Measurements from ENCODE around the gene TRIM74. TPM values are rescaled to one million over a fixed set of nuclear protein-coding genes. Genes with fewer than 3 reads are reported as not detected.
A peak's percentile ranks its signal among the peaks of the same experiment; 100 is the strongest.
"Not testable (repeated sequence)": the region's sequence is repeated elsewhere in the genome, so short reads cannot be mapped to it uniquely, and the experiment has no call there.

TRIM74 gene
- total RNA-seq, 1 donor from 2014 or later, result not detected

DNA sequence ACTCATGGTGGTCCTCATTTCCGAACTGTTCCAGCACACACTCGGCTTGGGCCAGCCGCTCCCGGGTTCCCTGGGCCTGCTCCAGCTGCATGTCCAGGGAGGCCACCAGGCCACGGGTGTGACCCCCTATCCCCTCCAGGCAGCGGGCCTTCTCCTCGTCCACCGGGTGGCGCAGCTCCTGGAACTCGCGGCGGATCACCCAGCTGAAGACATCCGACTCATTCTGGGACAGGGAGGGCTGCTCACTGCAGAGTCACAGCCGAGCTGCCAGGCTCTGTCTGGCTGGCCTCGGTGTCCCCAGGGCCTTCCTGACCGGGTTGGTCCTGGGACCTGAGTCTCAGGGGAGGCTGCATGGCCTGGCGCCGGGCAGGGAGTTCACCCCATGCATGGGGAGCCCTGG lies 9.2 kb downstream of the TRIM74 start:
- DNase-seq (ENCODE audit: low spot score), result not testable (repeated sequence)

DNA sequence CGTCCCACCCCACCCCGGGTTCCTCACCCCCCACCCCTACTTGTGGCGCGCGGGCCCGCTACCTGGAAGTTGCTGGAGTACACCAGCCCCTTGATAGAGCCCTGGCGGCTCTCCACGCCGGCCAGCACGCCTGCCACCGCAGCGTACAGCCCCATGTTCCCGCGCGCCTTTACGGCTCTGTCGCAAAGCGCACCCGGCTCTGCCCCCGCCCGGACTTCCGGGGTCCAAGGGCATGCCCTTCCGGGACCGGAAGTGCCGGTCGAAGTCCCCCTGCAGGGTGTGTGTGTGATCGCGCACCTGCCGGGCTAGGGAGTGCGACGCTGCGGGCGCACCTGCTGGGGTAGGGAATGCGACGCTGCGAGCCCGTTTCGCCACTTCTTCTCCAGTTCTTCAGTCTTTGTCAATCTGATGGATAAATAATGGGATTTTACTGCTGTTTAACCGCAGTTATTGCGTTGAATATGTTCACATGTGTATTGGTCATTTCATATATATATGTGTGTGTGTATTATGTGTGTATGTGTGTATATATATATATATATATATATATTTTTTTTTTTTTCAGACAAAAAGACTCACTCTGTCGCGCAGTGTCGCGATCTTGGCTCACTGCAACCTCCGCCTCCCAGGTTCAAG lies 14.6 kb downstream of the TRIM74 start:
- DNase-seq (ENCODE audit: low spot score), result not testable (repeated sequence)

DNA sequence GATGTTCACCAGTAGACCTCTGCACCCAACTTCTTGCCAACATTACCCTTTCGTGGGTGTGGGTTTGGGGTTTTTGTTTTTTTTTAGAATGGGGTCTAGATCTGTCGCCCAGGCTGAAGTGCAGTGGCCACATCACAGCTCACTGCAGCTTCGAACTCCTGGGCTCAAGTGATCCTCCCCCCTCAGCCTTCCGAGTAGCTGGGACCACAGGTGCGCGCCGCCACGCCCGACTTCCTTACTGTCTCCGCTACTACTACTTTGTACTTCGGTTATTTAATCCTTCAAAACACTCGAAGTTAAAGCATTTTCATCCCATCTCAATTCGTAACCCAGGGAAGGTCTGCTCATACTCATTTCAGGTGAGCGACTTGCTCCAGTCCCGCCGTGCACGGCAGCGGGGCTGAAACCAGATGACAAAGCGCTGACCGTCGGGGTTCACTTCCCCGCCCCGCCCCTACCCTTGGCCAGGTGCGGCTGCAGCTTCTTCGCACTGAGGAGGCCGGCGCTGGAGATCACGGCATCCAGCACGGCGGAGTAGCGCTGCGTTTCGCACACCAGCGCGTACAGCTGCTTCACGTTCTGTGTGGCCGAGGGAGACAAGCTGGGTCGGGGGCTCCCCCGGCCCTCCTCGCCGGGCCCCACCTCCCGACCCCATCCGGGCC lies 15.2 kb downstream of the TRIM74 start:
- not testable (repeated sequence) for DNase-seq (ENCODE audit: low spot score)

DNA sequence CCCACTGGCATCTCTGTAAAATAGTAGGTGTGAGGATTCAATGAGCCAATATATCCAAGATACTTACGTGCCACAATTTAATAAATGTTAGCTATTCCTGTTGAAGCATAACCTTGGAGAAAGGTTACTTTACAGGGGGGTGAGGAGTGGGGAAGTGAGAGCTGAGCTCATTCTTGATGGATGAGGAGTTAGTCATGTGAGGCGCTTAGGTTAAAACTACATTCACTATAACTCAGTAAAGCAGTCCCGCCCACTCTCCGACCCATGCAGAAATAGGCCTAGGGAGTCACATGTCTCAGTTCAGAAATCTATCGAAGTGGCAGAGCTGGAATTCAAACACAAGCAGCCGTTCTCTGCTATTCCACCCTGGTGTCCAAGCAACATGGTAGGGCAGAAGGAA lies 18.8 kb downstream of the TRIM74 start:
- DNase-seq (ENCODE audit: low spot score), result not testable (repeated sequence)

DNA sequence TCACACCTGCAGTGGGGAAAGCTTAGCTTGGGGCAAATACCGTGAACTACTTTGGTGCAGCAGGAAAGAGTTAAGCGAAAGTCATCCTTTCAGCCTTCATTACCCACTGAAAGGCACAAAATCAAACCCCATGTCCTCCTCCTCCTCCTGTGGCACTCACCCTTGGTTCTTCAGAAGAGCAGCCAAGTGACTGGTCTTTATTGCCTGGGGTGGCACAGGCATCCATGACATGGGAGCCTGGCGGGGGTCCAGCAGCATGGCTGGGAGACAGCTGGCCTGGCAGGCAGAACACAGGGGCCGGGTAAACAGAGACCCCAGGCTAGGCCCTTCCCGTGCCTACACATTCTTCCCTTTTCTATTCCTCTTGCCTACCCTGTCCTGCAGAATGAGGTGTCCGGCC lies 19.6 kb downstream of the TRIM74 start:
- DNase-seq (ENCODE audit: low spot score), result not testable (repeated sequence)

DNA sequence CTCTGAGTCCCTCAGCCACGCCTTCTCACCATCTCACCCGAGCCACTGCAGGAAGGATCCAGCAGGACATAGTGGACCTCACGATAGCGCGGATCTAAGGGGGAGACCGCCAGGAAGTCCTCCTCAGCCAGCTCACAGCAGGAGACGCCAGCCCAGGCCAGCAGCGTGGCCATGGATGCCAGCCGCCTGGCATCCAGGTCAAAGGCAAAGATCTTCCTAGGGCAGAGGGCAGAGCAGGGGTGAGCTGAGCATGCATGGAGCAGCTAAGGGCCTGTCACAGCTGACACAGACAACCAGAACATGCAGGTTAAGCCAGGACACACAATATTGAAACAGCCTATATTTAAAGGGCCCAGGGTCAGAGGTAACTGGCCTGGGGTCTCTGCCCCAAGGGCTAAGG lies 20.0 kb downstream of the TRIM74 start:
- DNase-seq (ENCODE audit: low spot score), result not testable (repeated sequence)

DNA sequence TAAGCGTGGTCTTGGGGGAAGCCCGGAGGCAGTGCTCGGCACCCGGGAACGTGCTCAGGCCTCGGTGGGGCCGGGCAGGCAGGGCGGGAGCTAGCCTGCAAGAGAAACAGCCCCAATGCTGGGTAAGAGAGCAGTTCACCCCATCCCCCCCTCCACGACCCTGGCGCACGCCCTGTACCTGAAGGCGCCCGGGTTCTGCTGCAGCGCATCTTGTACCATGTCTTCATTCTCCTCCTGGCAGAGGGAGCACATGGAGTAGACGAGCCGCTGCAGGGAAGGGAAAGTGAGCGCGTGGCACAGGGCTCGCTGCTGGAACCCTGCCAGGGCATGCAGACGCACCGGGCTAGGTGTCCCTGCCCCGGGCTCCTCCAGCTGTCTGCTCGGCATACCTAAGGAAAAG lies 20.6 kb downstream of the TRIM74 start:
- not testable (repeated sequence) for DNase-seq (ENCODE audit: low spot score)

DNA sequence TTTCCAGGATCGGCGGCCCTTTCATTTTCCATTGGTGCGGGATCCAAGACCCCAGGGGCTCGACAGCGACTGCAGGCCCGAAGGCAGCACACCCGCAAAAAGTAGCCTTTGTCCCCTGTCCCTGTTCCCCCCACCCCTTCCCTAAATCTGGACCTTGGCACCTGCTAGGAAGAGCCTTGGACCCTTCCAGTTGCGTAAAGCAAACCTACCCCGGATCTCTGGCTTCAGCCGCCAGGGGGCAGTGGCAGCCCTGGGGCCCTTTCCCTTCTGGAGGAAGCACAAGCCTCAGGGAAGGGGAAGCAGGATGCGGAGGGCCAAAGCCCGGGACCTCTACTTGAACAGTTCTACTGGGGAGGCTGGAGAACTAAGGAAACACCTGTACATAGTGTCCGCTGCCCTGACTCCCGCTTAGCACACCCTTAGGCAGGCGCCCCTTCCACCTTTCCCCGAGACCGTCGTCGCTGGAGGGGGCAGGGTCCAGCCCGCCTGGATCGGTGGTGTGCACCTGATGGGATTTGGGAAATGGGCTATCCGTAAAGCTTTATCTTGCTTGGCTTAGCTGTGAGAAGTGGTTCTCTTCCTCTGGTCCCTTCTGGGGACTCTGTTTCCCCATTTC lies 23.0 kb downstream of the TRIM74 start:
- DNase-seq (ENCODE audit: low spot score), result not testable (repeated sequence)

DNA sequence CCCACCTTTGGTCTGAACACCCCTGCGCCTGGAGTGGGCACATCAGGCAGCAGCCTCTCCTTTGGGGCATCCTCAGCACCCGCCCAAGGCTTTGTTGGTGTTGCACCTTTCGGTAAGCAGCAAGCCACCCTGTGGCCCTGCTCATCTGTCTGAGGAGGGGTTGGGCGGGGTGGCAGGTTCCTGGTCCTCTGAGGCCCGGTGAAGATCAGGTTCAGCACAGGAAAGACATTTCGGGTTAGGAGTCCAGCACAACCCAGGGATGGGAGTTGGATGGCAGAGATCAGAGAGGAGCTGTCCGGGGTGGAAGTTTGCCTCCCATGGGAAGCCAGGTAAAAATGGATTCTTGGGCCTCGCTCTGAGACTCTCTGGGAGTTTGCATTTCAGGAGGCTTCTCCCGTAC lies 23.7 kb downstream of the TRIM74 start:
- DNase-seq (ENCODE audit: low spot score), result not testable (repeated sequence)

DNA sequence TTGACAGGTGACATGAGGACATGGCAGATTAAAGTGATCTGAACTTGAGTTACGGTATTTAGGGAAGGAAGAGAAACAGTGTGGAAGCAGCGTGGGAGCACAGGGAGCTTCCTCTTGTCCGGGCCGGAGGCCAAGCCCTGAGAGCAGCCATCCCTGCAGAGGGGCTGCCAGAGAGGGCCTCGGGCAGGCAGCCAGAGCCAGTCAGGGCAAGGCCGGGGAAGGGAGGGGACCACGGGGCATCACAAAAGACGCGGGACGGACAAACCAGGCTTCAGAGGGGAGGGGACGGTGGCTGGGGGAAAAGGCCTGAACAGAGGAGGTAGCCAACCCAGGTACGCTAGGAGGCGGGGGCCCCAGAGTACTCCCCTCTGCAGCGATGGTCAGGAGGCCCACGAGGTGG lies 24.3 kb downstream of the TRIM74 start:
- DNase-seq (ENCODE audit: low spot score), result not testable (repeated sequence)

DNA sequence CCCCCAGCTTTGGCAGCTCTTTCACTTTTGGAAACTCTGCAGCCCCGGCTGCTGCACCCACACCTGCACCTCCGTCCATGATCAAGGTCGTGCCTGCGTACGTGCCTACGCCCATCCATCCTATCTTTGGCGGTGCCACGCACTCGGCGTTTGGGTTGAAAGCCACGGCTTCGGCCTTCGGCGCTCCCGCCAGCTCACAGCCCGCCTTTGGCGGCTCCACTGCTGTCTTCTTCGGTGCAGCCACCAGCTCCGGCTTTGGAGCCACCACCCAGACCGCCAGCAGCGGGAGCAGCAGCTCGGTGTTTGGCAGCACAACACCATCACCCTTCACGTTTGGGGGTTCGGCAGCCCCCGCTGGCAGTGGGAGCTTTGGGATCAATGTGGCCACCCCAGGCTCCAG lies 26.3 kb downstream of the TRIM74 start:
- not testable (repeated sequence) for DNase-seq (ENCODE audit: low spot score)

DNA sequence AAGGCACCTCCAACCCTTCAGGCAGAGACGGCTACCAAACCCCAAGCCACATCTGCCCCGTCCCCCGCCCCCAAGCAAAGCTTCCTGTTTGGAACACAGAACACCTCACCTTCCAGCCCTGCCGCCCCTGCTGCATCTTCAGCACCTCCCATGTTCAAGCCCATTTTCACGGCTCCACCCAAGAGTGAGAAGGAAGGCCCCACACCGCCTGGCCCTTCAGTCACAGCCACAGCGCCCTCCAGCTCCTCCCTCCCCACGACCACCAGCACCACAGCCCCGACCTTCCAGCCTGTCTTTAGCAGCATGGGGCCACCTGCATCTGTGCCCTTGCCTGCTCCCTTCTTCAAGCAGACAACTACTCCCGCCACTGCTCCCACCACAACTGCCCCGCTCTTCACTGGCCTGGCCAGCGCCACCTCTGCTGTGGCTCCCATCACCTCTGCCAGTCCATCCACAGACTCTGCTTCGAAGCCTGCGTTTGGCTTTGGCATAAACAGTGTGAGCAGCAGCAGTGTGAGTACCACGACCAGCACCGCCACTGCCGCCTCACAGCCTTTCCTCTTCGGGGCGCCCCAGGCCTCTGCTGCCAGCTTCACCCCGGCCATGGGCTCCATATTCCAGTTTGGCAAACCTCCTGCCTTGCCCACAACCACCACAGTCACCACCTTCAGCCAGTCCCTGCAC lies 27.1 kb downstream of the TRIM74 start:
- not testable (repeated sequence) for DNase-seq (ENCODE audit: low spot score)

DNA sequence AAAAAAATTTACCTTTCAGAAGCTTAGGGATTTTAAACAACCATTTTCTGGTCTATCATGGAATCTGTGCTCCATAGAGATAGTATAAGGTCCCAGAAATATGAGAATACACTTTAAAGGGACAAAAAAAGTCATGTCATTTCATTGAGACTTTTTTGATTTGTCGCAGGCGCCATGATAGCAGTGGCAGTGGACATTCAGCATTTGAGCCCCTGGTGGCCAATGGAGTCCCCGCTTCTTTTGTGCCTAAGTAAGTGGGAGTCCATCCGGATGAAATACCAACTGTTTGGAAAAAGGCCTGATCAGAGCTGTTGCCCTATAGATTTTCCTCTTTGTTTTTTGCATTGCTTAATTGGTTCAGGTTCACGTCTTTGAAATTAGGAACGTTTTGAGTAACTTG lies 41.0 kb downstream of the TRIM74 start:
- not testable (repeated sequence) for DNase-seq (ENCODE audit: low spot score)

DNA sequence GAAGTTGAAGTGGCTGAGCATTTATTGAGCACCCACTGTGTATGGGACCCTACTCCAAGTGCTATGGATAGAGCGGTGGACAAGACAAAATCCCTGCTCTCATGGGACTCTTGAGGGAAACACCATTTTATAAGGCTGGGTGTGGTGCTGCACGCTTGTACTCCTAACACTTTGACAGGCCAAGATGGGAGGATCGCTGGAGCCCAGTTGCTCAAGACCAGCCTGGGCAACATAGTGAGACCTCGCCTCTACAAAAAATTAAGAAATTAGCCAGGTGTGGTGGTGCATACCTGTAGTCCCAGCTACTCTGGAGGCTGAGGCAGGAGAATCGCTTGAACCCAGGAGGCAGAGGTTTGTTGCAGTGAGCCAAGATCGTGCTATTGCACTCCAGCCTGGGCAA lies 41.5 kb downstream of the TRIM74 start:
- not testable (repeated sequence) for DNase-seq (ENCODE audit: low spot score)

DNA sequence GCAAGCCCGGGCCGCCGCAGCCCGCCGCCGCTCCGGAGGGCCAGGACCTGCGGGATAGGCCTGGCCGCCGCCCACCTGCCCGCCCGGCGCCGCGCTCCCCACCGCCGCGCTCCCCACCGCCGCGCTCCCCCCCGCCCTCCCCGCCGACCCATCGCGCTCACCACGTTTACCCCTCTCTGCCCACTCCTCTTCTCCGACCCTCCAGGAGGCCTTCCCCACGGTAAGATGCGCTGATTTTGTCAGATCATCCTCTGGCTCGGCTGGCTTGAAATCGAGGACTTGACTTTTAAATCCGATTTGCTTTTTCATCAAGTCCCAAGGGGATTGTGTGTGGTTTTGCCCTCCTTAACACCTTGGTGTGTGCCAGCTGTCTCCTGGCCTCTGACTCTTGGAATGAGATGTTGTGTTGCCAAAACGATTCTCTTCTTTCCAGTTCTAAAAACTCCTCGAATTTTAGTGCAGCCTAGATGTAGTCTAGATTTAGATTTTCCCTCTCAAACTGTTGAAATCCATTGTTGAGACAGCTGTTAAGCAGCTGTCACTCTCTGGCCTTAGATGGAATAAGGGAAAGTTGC lies 43.6 kb downstream of the TRIM74 start:
- no peak for DNase-seq (ENCODE audit: low spot score)

DNA sequence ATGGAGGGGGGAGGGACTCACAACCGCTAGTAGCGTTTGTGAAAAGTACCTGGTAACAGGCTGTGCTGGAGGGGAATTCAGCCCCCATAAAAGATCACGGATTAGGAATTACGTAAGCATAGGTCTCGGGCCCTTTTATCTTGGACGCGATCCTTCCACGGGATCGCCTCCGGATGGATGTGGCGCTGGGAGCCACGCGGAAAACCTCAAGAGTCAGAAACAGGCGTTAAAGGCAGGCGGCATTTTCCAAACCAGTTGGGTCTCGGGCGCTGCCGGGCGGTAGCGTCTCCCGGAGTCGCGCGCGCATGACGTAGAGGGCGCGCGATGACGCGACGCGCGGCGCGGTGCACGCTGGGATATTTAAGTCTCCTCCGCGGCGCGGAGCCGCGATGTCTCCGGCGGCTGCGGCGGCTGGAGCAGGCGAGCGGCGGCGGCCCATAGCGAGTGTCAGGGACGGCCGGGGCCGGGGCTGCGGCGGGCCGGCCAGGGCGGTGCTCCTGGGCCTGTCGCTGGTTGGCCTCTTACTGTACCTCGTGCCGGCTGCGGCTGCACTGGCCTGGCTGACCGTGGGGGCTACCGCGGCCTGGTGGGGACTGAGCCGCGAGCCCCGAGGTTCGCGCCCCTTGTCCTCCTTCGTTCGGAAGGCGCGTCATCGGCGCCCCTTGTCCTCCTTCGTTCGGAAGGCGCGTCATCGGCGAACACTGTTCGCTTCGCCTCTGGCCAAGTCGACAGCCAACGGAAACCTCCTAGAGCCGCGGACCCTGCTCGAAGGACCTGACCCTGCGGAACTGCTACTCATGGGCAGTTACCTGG lies 44.3 kb downstream of the TRIM74 start, which contains the start of gene POM121:
Gene POM121, plus strand, starts transcription at position 363 of the 813 bp plus-strand sequence. Its CDS starts 27 bp downstream, at position 390.
- DNase-seq (ENCODE audit: low spot score), result peak; percentile 84

DNA sequence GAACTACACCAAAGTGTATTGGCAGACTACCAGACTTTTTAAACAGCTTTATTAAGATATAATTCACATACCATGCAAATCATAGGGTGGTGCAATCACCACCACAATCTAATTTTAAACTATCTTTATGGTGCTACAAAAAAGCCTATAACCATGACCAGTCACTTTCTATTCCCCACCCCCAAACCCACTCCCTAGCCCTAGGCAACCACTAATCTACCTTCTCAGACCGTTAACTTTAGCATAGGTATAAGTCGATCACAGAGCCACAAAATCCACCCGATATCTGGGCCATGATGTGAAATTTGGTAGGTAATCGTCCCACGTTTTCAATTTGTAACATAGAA lies 44.9 kb downstream of the TRIM74 start:
- DNase-seq (ENCODE audit: low spot score), result no peak

DNA sequence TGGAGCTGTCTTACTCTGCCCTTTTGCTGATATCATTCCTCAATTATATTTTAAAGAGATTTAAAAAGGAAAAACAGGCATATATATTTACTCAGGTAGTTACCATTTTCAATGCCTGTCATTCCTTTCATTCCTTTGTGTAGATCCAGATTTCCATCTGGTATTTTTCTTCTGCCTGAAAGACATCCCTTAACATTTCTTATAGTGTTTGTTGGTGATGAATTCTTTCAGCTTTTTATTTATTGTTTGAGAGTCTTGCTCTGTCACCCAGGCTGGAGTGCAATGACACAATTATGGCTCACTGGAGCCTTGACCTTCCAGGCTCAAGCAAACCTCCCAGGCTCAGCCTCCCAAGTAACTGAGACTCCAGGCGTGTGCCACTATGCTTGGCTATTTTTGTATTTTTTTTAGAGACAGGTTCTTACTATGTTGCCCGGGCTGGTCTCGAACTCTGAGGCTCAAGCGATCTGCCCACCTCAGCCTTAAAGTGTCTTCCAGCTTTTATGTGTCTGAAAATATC lies 50.0 kb downstream of the TRIM74 start:
- DNase-seq (ENCODE audit: low spot score), result no peak

DNA sequence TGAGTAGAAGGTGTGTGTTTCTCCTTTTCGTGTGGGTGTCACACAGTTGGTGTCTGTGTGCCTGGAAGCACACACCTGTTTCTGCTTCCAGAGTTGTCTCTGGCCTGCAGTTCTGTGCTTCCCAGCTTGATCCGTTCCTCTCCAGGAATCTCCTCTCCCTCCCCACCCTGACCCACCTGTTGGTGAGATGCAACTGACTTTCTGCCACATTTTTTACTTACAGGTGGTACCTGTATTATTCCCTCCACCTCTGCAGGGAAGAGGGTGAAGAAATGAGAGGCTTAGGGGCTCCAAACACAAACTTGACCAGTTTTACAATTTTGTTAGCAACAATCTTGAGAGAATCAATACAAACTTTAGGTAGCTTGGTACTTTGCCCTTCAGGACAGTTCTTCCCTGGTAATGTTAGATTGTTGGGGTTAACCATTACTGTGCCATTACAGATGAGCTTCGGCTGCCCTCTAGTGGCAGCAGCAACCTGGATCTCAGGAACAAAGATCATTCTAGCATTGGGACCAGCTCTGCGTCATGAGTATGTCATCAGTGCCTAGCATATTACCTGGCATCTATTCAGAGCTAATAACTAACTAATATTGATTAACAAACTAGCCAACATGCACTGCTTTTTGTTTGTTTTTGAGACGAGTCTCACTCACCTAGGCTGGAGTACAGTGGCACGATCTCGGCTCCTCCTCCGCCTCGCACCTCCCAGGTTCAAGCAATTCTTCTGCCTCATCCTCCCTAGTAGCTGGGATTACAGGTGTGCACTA lies 54.3 kb downstream of the TRIM74 start:
- peak; percentile 26 for DNase-seq (ENCODE audit: low spot score)

DNA sequence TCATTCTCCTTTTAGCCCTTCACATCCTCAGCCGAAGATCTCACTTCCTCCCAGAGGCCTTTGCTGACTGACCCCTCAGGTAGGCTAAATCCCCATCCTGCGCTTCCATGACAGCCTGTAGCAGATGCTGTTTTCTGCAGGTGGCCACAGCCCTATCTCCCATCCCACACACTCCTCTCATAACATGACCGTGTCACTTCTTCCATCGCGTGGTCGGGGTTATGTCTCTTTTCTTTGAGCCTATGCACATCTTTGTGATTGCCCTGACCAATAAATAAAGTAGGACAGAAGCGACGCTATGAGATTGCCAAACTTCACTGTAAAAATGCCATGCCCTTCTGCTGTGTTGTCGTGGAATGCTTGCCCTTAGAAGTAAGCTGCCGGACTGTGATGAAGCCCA lies 55.5 kb downstream of the TRIM74 start:
- not testable (repeated sequence) for DNase-seq (ENCODE audit: low spot score)
